NCI-H524 treated with DMSO at 0.1 percent for 48 hours (cell line): ENCODE measurements around the gene UAP1.

Experiments used
- DNase-seq: peaks from one replicate; lab custom pipeline; 2025; lab: John Stamatoyannopoulos, UW

Gene UAP1

DNA sequence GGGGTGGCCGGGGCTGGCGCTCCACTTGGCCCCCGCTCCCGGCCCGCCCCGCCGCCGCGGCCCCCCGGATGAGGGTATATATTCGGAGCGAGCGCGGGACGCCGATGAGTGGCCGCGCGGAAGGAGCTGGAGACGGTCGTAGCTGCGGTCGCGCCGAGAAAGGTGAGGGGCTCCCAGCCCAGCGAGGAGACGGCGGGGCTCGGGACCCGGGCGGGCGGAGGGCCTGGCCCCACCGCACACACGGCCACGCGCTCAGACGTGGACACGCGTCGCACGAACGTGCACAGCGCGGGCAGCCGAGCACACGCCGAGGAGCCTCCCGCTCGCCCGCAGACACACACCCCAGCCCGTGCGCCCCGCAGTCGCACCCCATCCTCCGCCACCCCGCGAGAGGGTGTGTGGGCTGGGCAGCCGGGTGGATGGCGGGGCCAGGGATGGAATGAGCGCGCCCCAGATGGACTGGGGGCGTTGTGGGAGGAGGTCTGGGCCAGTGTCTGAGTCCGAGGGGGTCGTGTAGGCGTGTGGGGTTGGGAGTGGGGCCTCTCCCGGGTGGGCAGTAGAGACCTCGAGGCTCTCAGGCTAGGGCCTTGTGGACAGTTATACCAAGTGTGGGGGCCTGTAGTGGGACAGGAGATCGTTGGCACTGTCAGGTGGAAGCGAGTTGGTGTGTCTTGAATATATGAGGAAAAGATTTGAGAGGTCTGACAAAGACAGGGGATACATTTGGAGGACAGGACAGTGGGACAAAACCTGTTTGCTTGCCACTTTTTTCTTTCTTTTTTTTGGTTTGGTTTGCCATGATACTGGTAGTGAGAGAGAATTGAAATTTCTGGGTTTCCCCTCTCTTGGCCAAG is at the start of gene UAP1:
UAP1 (plus strand) TSS at position 107 of the 854 bp plus-strand sequence. CDS start 4,347 bp downstream, outside the sequence.
- DNase-seq = no peak

DNA sequence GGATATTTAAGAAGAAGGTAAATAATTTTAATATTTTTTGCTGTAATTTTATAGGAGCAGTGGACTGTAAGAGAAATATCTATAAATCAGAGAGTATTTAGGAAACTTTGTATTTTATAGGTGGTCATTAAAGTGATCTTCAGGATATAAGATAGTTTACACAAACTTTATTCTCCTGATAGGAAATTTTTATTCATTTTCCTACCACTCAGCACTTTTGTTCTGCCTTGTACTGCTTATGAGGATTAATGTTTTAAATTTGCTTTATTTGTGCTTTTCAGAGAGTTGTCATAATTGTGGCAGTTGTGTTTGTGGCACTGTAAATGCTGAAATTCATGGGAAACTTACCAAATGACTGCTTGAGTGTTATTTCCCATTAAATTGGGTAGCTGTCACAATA is 34.2 kb upstream of the UAP1 start:
- DNase-seq = no peak

DNA sequence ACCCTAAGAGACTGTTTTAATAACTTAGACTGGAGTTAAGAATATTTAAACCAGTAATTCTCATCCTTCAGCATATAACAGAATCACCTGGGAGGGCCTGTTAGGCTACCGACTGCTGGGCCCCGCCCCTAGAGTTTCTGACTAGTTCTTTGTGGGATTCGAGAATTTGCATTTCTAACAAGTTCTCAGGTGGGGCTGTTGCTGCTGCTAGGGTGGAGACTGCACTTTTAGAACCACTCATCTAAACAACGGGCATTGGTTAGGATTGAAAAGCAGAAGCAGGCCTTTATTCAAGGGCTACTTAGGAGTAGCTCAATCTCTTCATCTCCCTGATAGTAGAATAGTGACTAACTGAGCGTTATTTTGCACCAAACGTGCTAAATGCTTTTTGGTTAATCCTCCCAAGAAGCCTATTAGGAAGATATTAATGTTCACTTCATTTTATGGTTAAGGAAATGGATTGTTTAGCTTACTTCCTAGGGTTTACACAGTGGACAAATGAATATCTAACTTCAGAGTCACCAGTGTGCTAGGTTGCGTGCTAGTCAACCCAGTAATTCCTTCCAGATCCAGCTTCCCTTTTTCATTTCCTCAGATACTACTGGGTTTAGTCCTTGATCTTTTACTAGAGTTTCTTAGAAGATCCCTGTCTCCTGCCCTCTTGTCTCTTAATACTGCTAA is 31.1 kb upstream of the UAP1 start:
- no peak for DNase-seq

DNA sequence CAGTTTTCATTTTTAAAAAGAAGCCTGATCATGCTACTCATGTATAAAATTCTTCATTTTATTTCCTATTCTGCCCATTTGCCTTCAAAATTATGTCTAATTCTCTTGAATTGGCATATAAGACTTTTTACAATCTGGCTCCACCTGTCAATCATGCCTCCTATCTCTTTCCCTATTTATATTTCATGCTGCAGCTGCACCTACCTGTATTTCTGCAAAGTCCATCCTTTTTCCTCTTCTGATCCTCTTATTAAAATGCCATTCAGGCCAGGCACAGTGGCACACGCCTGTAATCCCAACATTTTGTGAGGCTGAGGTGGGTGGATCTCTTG is 30.6 kb upstream of the UAP1 start:
- no peak for DNase-seq

DNA sequence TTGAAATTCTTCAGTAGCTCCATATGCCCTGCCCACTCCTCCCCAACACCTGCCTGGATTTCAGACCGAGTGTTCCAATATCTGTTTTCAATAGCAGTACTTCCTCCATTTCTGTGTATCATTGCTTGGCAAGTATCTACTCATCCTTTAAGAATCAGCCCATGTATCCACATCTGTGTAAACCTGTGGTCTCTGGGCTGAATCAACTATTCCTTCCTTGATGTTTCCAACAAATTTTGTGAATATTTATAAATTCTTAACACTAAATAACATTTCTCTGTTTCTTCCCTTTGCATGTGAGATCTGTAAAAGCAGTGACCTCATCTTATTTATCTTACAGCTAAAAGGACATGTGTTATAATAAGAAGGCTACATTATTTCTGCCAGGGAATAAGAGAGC is 26.0 kb upstream of the UAP1 start:
- no peak for DNase-seq

DNA sequence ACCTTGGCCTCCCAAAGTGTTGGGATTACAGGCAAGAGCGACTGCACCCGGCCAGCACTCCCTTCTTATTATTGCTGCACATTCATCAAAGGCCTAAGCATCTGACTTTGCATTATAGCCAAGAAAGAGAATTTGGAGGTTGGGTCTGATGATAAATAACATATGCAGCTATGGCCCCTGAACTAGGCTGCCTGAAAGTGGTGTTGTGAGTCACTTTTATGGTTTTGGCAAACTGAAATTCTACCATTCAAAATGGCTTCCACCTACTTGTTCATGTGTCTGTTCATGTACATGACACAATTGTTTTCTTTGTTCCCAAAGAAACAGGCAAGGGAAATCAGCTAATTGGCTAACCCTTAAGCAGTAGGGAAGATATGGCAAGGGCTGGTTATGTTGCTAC is 25.0 kb upstream of the UAP1 start:
- DNase-seq = no peak

DNA sequence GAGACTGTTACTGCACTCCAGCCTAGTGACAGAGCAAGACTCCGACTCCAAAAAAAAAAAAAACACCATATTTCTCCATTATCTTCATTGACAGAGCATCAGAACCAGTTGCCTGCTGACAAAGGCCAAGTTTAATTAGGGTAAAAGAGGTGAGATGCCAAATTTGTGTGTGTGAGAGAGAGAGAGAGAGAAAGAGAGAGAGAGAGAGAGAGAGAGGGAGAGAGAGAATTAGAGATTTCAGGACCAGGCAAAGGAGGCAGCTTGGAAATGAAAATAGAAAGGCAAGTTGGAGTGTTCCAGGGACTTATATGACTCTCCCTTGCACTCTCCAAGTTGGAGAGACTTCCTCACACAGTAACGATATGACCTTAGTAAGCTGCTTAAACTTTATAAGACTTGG is 24.3 kb upstream of the UAP1 start:
- DNase-seq = no peak

DNA sequence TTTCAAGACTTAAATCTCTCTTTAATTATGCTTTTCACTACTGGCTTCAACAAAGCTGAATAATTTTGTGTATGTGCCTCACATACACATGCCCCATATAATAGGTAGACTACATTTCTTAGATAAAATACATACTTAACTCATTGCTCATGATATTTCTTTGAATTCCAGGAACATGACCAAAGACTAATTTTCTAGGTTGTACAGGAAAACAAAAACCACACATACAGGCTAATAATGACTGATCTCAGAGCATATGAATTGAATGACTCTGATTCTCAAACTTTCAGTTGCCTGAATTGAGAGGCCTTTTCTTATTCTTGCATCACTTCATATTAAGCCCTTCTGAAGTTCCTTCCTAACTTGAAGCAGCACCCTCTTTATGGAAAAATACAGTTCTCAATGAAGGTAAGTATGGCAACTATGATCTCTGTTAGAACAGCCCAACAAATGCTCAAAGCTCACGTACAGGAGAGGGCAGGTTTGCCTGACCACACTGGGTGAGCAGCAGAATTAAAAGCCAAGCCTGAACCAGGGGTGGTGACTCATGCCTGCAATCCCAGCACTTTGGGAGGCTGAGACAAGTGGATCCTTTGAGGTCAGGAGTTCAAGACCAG is 22.6 kb upstream of the UAP1 start:
- DNase-seq = no peak

DNA sequence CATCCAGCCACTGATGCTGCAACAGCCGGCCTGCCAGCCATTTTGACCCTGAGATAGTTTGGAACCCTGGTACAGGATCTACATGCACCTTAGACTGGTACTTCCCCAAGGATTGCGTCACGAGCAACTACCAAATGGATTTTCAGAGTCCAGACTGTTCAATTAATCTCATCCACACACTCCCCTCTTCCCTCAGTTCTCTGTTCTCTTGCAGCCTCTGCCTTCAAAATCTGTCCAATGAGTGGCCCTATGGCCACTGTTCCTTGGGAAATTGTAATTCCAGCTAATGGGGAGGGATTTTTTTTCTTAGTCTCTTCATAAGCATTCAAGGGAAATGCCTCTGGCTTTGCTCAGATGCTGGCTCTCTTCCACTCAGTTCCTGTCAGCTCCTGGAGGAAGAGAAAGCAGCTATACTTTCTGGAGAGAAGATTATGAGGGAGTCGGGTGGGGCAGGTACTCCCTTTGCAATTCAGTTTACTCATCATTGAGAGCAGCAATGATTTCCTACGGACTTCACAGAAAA is 19.8 kb upstream of the UAP1 start:
- no peak for DNase-seq

DNA sequence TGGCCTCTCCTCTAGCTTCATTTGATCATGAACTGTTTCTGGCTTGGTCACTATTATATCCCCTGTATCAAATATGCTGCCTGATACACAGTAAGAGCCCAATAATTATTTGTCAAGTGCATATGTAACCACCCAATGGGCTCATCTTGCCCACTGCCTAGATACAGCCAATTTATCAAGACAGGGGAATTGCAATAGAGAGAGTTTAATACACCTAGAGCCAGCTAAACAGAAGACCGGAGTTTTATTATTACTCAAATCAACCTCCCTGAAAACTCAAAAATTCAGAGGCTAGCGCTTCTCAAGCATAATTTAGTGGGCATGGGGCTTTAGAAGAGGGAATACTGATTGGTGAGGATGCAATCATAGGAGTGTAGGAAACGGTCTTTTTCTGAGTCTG is 18.3 kb upstream of the UAP1 start:
- DNase-seq = no peak

DNA sequence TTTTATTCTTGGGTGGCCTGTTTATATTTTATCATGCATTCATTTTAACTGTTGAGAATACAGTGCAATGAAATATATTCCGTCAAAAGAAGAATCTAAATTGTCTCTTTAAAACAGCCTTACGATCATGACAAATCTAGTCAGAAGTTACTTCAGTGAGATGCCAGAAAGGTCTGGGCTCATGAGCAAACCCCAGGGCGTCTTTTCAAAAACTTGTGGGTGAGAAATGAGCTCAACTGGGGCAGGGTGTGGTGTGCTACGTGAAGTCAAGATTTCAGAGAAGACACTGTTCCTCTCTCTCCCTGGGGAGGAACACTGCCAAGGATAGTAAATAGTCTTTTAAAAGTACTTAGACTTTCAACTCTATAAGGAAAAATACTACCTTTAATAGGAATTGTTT is 13.4 kb upstream of the UAP1 start:
- DNase-seq = no peak

DNA sequence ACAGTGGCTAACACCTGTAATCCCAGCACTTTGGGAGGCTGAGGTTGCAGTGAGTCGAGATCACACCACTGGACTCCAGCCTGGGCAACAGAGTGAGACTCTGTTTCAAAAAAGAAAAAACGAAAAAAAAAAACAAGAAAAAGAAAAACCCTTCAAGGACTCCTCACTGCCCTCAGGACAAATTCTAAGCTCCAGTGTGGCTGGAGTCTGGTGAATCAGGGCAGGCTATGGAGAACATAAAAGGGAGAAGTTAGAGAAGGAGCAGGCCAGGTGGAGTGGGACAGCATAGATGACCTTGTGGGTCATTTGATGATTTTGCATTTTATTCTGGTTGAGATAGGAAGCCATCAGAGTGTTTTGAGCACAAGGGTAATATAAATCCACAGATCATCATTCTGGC is 12.5 kb upstream of the UAP1 start:
- DNase-seq = no peak

DNA sequence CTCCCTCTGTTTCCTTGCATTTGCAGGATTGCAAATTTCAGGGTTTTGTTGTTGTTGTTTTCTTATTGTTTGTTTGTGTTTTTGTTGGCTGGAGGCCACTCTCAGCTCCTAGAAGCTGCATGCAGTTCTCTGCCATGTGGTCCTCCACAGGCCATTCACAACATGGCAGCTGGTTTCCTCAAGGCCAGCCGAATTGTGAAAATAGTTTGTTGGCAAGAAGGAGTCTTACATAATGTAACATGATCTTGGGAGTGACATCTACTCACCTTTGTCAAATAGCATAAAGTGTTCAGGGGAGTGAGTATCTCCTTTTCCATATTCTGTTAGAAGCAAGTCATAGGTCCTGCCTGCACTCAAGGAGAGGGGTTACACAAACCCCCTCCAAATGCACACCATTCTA is 10.6 kb upstream of the UAP1 start:
- no peak for DNase-seq

DNA sequence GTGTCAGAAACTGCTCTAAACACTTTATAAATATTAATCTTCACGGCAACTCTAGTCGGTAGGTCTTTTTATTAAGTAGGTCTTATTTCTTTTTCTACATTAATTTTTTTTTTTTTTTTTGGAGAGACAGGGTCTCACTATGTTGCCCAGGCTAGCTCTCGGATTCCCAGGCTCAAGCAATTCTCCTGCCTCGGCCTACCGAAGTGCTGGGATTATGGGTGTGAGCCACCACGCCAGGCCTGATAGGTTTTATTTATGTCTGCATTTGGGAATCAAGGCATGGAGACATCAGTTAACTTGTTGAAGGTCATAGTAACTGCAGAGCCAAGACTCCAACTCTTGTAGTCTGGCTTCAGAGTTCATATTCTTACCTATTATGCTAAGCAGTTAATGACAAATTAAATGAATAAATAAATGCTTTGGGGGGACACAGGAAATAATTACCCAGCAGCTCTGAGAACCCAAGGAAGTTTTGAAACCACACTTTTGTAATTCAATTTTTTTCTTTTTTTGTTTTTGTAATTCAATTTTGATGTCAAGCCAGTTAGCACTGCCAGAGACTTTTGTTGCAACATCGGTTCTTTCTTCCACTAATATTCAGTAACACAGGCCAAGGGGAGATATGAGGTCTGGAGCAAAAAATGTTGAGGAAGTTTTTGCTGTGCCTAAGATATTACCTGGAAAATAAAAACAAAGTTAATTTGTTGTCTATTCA is 9.4 kb upstream of the UAP1 start:
- no peak for DNase-seq

DNA sequence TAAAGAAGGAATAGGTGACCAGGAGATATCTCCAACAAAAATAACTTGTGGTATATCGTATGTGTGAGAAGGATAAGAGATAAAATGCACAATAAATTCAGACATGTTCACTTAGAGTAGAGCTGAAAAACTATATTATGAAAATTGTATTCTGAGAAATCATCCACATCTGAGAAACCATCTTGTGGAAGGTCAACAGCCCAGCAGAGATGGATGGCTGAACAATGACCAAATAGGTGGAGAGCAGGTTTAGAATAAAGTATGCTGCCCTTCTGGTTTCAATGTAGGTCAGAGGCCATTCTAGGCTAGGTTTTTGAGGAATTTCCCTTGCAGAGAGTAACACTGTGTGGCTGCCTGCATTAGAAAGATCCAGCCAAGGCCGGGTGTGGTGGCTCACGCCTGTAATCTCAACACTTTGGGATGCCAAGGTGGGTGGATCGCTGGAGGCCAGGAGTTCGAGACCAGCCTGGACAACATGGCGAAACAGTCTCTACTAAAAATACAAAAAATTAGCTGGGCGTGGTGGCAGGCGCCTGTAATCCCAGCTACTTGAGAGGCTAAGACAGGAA is 8.8 kb upstream of the UAP1 start:
- no peak for DNase-seq

DNA sequence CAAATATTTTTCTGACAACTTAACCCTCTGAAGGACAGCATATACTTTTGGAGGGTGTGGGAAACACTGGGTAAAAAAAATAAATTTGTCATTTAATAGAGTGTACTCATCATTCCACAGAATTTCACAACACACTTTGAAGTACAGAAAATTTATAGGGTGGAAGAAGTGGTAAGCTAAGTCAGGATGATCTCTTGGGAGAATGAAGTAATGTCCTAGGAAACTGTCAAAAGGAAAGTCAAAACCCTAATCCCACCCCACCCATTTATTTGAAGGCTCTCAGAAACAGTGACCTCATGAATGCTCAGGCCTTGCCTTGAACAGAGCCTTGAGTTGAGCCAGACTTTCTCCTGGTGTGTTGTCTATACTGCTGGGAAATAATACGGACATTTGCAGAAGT is 7.3 kb upstream of the UAP1 start:
- no peak for DNase-seq

DNA sequence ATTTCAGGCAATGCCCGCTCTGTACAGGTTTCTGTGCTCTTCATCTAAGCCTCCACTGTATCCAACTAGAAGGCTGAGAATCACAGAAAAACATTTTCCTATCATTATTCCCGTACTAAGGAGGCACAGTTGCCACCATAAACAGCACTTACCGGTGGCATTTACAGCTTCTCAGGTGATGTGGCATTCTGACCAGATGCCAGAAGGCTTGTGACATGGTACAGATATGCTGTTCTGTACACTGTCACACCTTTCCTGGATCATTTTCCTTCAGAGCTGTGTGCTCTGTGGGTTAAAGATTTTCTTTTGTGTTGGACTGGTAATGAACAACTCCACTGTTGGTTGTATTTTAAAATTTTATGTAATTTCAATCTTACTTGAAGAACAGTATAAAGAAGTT is 4.0 kb upstream of the UAP1 start:
- no peak for DNase-seq

DNA sequence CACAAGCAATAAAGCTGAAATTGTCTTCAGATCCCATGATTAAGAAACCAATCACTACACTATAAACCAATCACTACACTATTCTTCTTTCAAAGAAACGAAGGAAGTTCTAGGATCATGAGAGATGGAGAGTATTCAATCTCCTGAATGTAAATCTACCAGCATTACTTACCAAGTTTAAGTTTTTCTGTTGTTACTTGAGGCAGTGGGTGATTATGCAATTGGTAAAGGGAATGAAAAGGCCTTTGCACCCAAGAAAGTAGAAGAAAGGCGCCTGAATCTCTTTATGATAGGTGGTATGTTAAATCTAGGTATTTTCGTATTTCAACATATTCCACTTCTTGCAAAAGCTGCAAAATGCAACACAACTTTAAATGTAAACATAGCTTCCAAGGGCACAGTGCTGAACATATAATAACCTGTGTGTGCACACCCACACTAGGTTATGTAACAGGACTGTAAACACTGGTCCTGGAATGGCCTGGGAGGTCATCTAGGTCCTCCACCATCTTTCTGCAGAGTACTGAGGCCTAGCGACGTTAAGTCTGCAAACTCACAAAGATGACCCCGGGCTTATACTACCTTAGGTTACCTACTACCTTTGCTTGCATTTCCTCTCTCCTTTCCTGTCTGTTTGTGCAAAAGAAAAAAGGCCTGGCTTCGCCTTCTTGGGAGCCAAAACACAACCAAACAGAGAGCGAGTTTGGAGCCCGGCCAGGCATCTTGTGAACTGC is 1.1 kb upstream of the UAP1 start:
- DNase-seq = no peak

DNA sequence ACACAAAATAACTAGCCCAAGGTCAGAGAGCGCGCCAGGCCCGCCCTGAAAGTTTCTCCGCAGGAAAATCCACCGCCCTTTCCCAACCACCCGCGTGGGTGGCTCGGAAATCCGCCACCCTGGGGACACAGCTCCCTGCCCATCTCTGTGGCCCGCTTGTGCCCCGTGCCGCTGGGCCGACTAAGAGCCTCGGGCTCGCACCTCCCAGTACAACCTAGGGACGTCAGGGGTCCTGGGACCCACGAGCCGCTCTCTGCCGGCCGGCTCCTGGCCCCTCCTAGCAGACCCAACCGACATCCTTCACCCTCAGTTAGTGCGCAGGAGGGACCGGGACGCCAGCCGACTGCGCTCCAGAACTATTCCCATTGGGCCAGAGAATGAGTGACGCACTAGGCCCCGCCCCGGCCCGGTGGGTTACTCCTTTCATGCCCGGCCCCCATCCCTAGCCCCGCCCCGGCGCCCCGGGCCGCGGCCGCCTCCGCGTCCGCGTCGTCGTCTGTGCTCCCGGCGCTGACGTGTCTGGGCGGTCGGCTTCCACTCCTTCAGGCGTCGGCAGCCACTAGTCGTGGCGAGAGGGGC is 396 bp upstream of the UAP1 start:
- DNase-seq = peak; percentile 58

DNA sequence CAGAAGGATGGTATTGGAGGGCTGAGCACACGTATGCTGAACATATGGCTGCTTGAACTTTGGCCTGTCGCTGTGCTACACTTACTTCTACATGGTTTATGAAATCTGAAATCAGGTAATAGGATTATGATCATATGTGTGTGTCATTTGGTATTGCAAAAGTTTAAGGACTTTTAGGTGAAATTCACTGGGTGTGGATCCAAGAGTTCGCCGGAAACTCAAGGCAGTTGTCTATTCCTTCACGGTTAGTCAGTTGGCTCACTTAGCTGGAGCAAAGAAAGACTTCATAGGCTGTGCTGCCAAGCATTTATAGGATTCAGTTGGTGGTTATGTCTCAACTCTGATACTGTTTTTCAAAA is 927 bp downstream of the UAP1 start:
- no peak for DNase-seq

DNA sequence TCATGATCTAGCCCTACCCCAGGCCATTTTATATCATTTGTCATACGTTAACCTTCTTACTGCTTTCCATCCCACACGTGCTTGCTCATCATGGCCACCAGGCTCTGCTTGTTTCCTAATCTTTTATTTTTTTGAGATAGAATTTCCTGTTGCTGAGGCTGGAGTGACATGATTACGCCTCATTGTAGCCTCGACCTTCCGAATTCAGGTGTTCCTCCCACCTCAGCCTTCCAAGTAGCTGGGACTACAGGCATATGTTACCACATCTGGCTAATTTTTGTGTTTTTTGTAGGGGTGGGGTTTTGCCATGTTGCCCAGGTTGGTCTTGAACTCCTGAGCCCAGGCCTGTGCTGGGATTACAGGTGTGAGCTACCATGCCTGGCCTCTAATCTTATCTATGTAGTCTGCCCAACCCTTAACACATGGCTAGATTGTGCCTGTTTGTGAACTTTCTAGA is 3.3 kb downstream of the UAP1 start:
- no peak for DNase-seq
